Measurements from ENCODE around the gene RNF121. TPM values are rescaled to one million over a fixed set of nuclear protein-coding genes. Genes with fewer than 3 reads are reported as not detected.
A peak's percentile ranks its signal among the peaks of the same experiment; 100 is the strongest.

RNF121 gene
- total and polyA plus RNA-seq, 2 of the 4 experiments (the other 2 are of a cell fraction) = 43.4 to 88.7 TPM

DNA sequence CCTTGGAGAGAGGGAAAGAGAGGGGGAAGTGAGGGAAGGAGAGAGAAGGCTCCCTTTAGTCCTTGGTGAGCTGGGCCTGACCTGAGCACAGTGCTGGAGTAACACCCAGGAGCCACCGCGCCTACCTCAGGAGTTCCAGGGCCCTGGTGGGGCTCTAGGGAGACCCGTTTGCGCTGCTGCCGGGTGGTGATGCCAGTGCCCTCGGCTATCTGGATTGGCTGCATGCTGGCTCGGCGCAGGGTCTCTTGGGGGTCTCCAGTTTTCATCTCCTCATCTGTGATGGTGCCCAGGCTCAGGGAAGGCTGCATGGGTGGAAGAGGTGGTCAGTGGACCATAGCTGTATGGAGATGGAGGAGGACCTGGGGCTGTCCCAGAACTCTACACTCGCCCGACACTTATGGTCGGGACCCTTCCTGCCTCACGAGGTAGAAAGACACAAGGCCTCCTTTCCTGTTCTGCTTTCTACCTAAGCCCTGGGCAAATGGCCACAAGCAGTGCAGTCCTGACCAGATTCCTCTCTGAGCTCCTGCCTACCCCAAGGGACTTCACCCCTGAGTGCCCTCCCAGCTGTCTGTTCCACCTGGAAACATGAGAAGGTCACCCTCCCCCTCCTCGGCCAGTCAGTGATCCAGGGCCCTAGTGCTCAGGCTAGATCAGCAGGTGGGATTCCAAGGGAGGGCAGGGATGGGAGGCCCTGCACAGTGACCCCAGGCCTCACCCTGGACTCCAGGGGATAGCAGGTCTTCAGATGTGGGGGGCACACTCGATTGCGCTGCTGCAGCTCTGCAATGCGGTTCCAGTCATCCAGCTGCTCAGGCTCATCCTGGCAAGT, 75.9 kb downstream of the RNF121 start:
- Histone ChIP-seq H2AFZ (replicated peaks; ENCODE audit: low read length, poor library complexity) (peak overlapping the region; percentile 23), H3K4ac (ENCODE audit: low read depth, low read length) (no peak overlapping the region), H4K5ac (ENCODE audit: low read depth, low read length) (no peak overlapping the region), H4K8ac (ENCODE audit: low read depth in 2 of 2, low read length in 2 of 2) (no peak overlapping the region), H3K27me3 (ENCODE audit: control insufficient read depth, insufficient read depth, low read length) (no peaks in the 10 kb centered on the region), H3K27ac (ENCODE audit: insufficient read depth, low read length) (no peak overlapping the region), H3K4me2 (ENCODE audit: low read depth, low read length) (no peak overlapping the region), H3K14ac (replicated peaks; ENCODE audit: low read depth, low read length) (no peak overlapping the region), H4K91ac (ENCODE audit: insufficient read depth, low read depth, low read length) (no peak overlapping the region), H2BK20ac (ENCODE audit: low read depth, low read length) (no peak overlapping the region), H2BK15ac (ENCODE audit: low read depth, low read length) (no peak overlapping the region), H4K20me1 (ENCODE audit: insufficient read depth, low read length) (peaks cover 23% of the 10 kb centered on the region), H3K56ac (ENCODE audit: extremely low read depth, insufficient read depth, low read length) (no peak overlapping the region), H3K36me3 (ENCODE audit: control insufficient read depth, insufficient read depth, low read length) (peaks cover 87% of the 10 kb centered on the region), H2AK5ac (ENCODE audit: low read depth, low read length) (no peak overlapping the region), H3K4me1 (ENCODE audit: control insufficient read depth, insufficient read depth, low read length) (peaks cover 1% of the 10 kb centered on the region; the same call in 1 of the 2 replicates), H3K9me3 (ENCODE audit: control insufficient read depth, insufficient read depth, low read length) (no peaks in the 10 kb centered on the region), H2AK9ac (replicated peaks; ENCODE audit: low read depth, low read length, poor library complexity) (no peak overlapping the region), H3K4me3 (ENCODE audit: insufficient read depth, low read depth, low read length) (no peak overlapping the region), H3K9me1 (ENCODE audit: insufficient read depth, low read length) (0 out of 2 replicates have a peak, but pooled peaks cover 2% of the 10 kb centered on the region), H2BK120ac (ENCODE audit: low read depth, low read length) (no peak overlapping the region), H3K18ac (ENCODE audit: low read depth, low read length) (no peak overlapping the region), H2BK5ac (ENCODE audit: low read depth, low read length, poor library complexity, severe bottlenecking) (no peak overlapping the region), H3K9ac (ENCODE audit: low read depth, low read length) (no peak overlapping the region), H3K79me1 (ENCODE audit: low read depth in 1 of 2, low read length in 2 of 2) (peaks cover 5 to 15% of the 10 kb centered on the region in 2 experiments; a peak in 3 of 4 replicates), H3K23ac (ENCODE audit: low read depth, low read length) (no peak overlapping the region)
- BruUV-seq (replicated peaks) = no TSS peak
- ChIA-PET CTCF (interaction anchor here (1.5 kb wide), 1 partner anchor 26 kb away, joined by 3 read pairs; no protein-coding TSS in a partner anchor), POLR2A (ENCODE audit: unreplicated experiment) (no interaction called here)
- no peak for ATAC-seq (ENCODE audit: low read depth)
- intact Hi-C loops (cut with micrococcal nuclease) = no loop called here
- DNase-seq = no peak
- dilution Hi-C loops (cut with HindIII; ENCODE audit: low sequenced_read_pairs, unreplicated experiment) = no loop called here
- in situ Hi-C loops (cut with MboI; ENCODE audit: low sequenced_read_pairs) = no loop called here
- 87% methylated on average over 10 of the region's 16 CpGs; no CpG with 5 or more reads in 1 of the 2 experiments for WGBS, 2 experiments (ENCODE audit: extremely low coverage in 2 of 2, insufficient read length in 1 of 2)
- TF ChIP-seq RAD21 (IDR thresholded peaks at IDR 0.05; ENCODE audit: low read length) (no peak), SMC3 (IDR thresholded peaks at IDR 0.05; ENCODE audit: low read depth, low read length) (no peak), POLR2A (IDR thresholded peaks at IDR 0.05; ENCODE audit: low read depth, low read length) (no peak), CHD1 (IDR thresholded peaks at IDR 0.05; ENCODE audit: low read depth, low read length) (no peak), RCOR1 (IDR thresholded peaks at IDR 0.05; ENCODE audit: insufficient replicate concordance, low read length) (no peak), ELK1 (IDR thresholded peaks at IDR 0.05; ENCODE audit: borderline replicate concordance, low read depth, low read length) (no peak), MAFK (IDR thresholded peaks at IDR 0.05; ENCODE audit: low read depth, low read length) (no peak), BHLHE40 (IDR thresholded peaks at IDR 0.05; ENCODE audit: low read depth, low read length) (no peak), NFE2L2 (IDR thresholded peaks at IDR 0.05; ENCODE audit: low read depth, low read length) (no peak), FOS (IDR thresholded peaks at IDR 0.05; ENCODE audit: low read depth, low read length) (no peak), RFX5 (IDR thresholded peaks at IDR 0.05; ENCODE audit: low read depth, low read length) (no peak), MXI1 (IDR thresholded peaks at IDR 0.05; ENCODE audit: borderline replicate concordance, low read depth, low read length) (no peak), MAZ (IDR thresholded peaks at IDR 0.05; ENCODE audit: borderline replicate concordance, low read depth, low read length) (no peak), USF2 (IDR thresholded peaks at IDR 0.05; ENCODE audit: low read depth, low read length) (no peak), CTCF (conservative IDR thresholded peaks at IDR 0.05; ENCODE audit: low read depth, low read length) (no peak)
